H1 (cell line): ENCODE data around the gene WDR45B. TPM values are rescaled to one million over a fixed set of nuclear protein-coding genes. Genes with fewer than 3 reads are reported as not detected.

Experiments used
- CTCF ChIA-PET: fragments of 300-600 bp; sonication (Branson Sonifier 250); formaldehyde crosslinking; loops from one replicate; lab custom pipeline; 2021; ENCODE audit not compliant: partially characterized antibody; lab: Charles Lee
- POLR2A ChIA-PET: fragments of 300-600 bp; sonication (Branson Sonifier 250); formaldehyde crosslinking; loops from one replicate; lab custom pipeline; 2021; ENCODE audit warnings: inconsistent platforms; ENCODE audit not compliant: partially characterized antibody; lab: Charles Lee
- DNase-seq, 2 experiments: peaks; one replicate each; pipeline versions ENCODE4 v3.0.0 to v3.0.0-alpha.2; 2010 to 2022; ENCODE audit warnings: low spot score in 2 of 2, low read depth in 1 of 2, mixed read lengths in 1 of 2
- FAIRE-seq: peaks from 2 replicates; lab custom pipeline; 2011; peaks lifted over from hg19 to GRCh38; lab: Jason Lieb, UNC
- H2AFZ ChIP-seq: 2 replicates; pipeline ENCODE4 v1.8.1; 2012; ENCODE audit warnings: low read length, inconsistent platforms
- H2AK5ac ChIP-seq: 2 replicates; pipeline ENCODE4 v1.6.1; 2013; ENCODE audit warnings: low read depth, low read length
- H2BK120ac ChIP-seq: replicated peaks from 2 replicates; pipeline ENCODE3; 2013; ENCODE audit warnings: low read depth, low read length, inconsistent platforms
- H2BK12ac ChIP-seq: 2 replicates; pipeline ENCODE4 v1.6.1; 2013; ENCODE audit warnings: low read depth, low read length
- H2BK15ac ChIP-seq: 2 replicates; pipeline ENCODE4 v1.6.1; 2013; ENCODE audit warnings: low read length
- H2BK20ac ChIP-seq: 2 replicates; pipeline ENCODE4 v1.6.1; 2013; ENCODE audit warnings: low read length
- H2BK5ac ChIP-seq: 2 replicates; pipeline ENCODE4 v1.6.1; 2013; ENCODE audit warnings: low read depth, low read length
- H3K14ac ChIP-seq: 2 replicates; pipeline ENCODE4 v1.6.1; 2013; ENCODE audit warnings: inconsistent platforms; ENCODE audit not compliant: insufficient read length
- H3K18ac ChIP-seq: 2 replicates; pipeline ENCODE4 v1.6.1; 2013; ENCODE audit warnings: low read length; ENCODE audit errors: extremely low read depth
- H3K23ac ChIP-seq: 2 replicates; pipeline ENCODE4 v1.6.1; 2013; ENCODE audit warnings: inconsistent platforms; ENCODE audit not compliant: insufficient read length
- H3K23me2 ChIP-seq: 2 replicates; pipeline ENCODE4 v1.6.1; 2013; ENCODE audit warnings: low read depth, low read length
- H3K27ac ChIP-seq: 2 replicates; pipeline ENCODE4 v1.6.1; 2011; ENCODE audit warnings: low read depth, low read length, inconsistent platforms
- H3K27me3 ChIP-seq, 4 experiments: replicated peaks in 1 of 4; 1 replicate in 1 of 4; 2 replicates in 3 of 4; pipeline versions ENCODE4 v1.6.1 to v1.8.1; 2011 to 2013; ENCODE audit warnings: low read length in 3 of 4, mild to moderate bottlenecking in 3 of 4, inconsistent platforms in 2 of 4, mixed read lengths in 2 of 4, moderate library complexity in 1 of 4; ENCODE audit not compliant: control insufficient read depth in 3 of 4, insufficient read depth in 3 of 4; ENCODE audit errors: extremely low read depth in 1 of 4
- H3K36me3 ChIP-seq, 4 experiments: 2 replicates each; pipeline versions ENCODE4 v1.6.1 to v1.8.1; 2011 to 2013; ENCODE audit warnings: mild to moderate bottlenecking in 4 of 4, low read length in 3 of 4, moderate library complexity in 2 of 4, control low read depth in 1 of 4, inconsistent platforms in 1 of 4; ENCODE audit not compliant: insufficient read depth in 4 of 4, control insufficient read depth in 2 of 4
- H3K4ac ChIP-seq: replicated peaks from 2 replicates; pipeline ENCODE3; 2013; ENCODE audit warnings: low read length, low read depth, mixed read lengths, inconsistent platforms; ENCODE audit not compliant: insufficient read length
- H3K4me1 ChIP-seq, 4 experiments: replicated peaks in 1 of 4; 1 replicate in 1 of 4; 2 replicates in 3 of 4; pipeline versions ENCODE4 v1.6.1 to v1.8.1; 2011 to 2013; ENCODE audit warnings: low read length in 3 of 4, inconsistent platforms in 2 of 4, mixed read lengths in 1 of 4; ENCODE audit not compliant: insufficient read depth in 4 of 4, control insufficient read depth in 3 of 4
- H3K4me2 ChIP-seq, 2 experiments: 2 replicates each; pipeline versions ENCODE4 v1.6.1 to v1.8.1; 2011 to 2013; ENCODE audit warnings: low read depth in 2 of 2, low read length in 2 of 2, control low read depth in 1 of 2, inconsistent platforms in 1 of 2, mild to moderate bottlenecking in 1 of 2; ENCODE audit not compliant: insufficient read depth in 1 of 2
- H3K4me3 ChIP-seq, 4 experiments: fragments of 200-600, 300-600 bp in 1 of 4; sonication (generic), shearing (Covaris generic), sonication (Bioruptor Twin) in 1 of 4; 2 replicates each; pipeline versions ENCODE4 v1.5.1 to v1.8.1; 2011 to 2016; ENCODE audit warnings: low read length in 4 of 4, low read depth in 3 of 4, control low read depth in 2 of 4, inconsistent platforms in 2 of 4, mild to moderate bottlenecking in 2 of 4, mixed read lengths in 1 of 4, moderate library complexity in 1 of 4; ENCODE audit not compliant: insufficient read depth in 2 of 4; ENCODE audit errors: extremely low read depth in 1 of 4
- H3K56ac ChIP-seq: replicated peaks from 2 replicates; pipeline ENCODE3; 2013; ENCODE audit warnings: low read depth, mild to moderate bottlenecking, mixed read lengths, low read length, inconsistent platforms; ENCODE audit not compliant: insufficient read length
- H3K79me1 ChIP-seq: 2 replicates; pipeline ENCODE4 v1.6.1; 2013; ENCODE audit warnings: low read depth, low read length, control low read depth
- H3K79me2 ChIP-seq, 2 experiments: 2 replicates each; pipeline versions ENCODE4 v1.6.1 to v1.8.1; 2012 to 2013; ENCODE audit warnings: low read length in 2 of 2, mild to moderate bottlenecking in 2 of 2, inconsistent platforms in 1 of 2; ENCODE audit not compliant: insufficient read depth in 2 of 2, control insufficient read depth in 1 of 2
- H3K9ac ChIP-seq, 4 experiments: replicated peaks in 1 of 4; 1 replicate in 1 of 4; 2 replicates in 3 of 4; pipeline versions ENCODE4 v1.6.1 to v1.8.1; 2011 to 2013; ENCODE audit warnings: low read depth in 3 of 4, low read length in 3 of 4, control low read depth in 2 of 4, mild to moderate bottlenecking in 2 of 4, moderate library complexity in 2 of 4, inconsistent platforms in 1 of 4; ENCODE audit errors: extremely low read depth in 1 of 4
- H3K9me3 ChIP-seq, 2 experiments: 2 replicates each; pipeline versions ENCODE4 v1.6.1 to v1.8.1; 2012 to 2013; ENCODE audit warnings: mild to moderate bottlenecking in 2 of 2, moderate library complexity in 2 of 2, control low read depth in 1 of 2, inconsistent platforms in 1 of 2, low read depth in 1 of 2, low read length in 1 of 2, mixed read lengths in 1 of 2; ENCODE audit not compliant: insufficient read depth in 2 of 2
- H4K20me1 ChIP-seq, 2 experiments: replicated peaks in 1 of 2; 2 replicates each; pipeline versions ENCODE3 to v1.8.1; 2011 to 2013; ENCODE audit warnings: inconsistent platforms in 2 of 2, low read length in 2 of 2, mild to moderate bottlenecking in 1 of 2; ENCODE audit not compliant: insufficient read depth in 2 of 2, control insufficient read depth in 1 of 2
- H4K5ac ChIP-seq: 2 replicates; pipeline ENCODE4 v1.6.1; 2013; ENCODE audit warnings: low read length, low read depth, mixed read lengths, inconsistent platforms; ENCODE audit not compliant: insufficient read length
- H4K8ac ChIP-seq: 2 replicates; pipeline ENCODE4 v1.8.0; 2013; ENCODE audit warnings: mild to moderate bottlenecking, moderate library complexity, low read length, inconsistent platforms; ENCODE audit not compliant: insufficient read depth; ENCODE audit errors: extremely low read depth
- H4K91ac ChIP-seq: replicated peaks from 2 replicates; pipeline ENCODE3; 2013; ENCODE audit warnings: low read length, mixed read lengths, inconsistent platforms; ENCODE audit not compliant: insufficient read length
- EP300 ChIP-seq, 2 experiments: IDR thresholded peaks; 1 replicate in 1 of 2; 2 replicates in 1 of 2; pipeline ENCODE4 v1.6.1; 2011 to 2012; ENCODE audit warnings: low read depth in 2 of 2, low read length in 2 of 2, mild to moderate bottlenecking in 2 of 2, borderline replicate concordance in 1 of 2, inconsistent platforms in 1 of 2, moderate library complexity in 1 of 2
- RFX5 ChIP-seq: IDR thresholded peaks from 2 replicates; pipeline ENCODE4 v1.6.1; 2011; ENCODE audit warnings: low read depth, low read length, improper control_type of control experiment, borderline replicate concordance
- RXRA ChIP-seq: IDR thresholded peaks from 2 replicates; pipeline ENCODE4 v1.6.1; 2011; ENCODE audit warnings: low read depth, mild to moderate bottlenecking, low read length, moderate library complexity; ENCODE audit not compliant: insufficient read depth
- WGBS, 2 experiments: shearing (Covaris generic) in 1 of 2; methylation state at CpG; one replicate each; pipeline versions ENCODE4 v1.1.6 to v1.1.7; 2013 to 2015; ENCODE audit warnings: low lambda C conversion rate in 2 of 2, mixed read lengths in 2 of 2, inconsistent platforms in 1 of 2, low coverage in 1 of 2, missing lambda C conversion rate in 1 of 2; ENCODE audit not compliant: insufficient replicate concordance in 2 of 2, insufficient coverage in 1 of 2, insufficient read length in 1 of 2; ENCODE audit errors: extremely low coverage in 1 of 2, missing lambda C conversion rate in 1 of 2; 5-methylcytosine and 5-hydroxymethylcytosine counted together
- polyA plus RNA-seq, 7 experiments: library from polyadenylated mRNA; depleted of rRNA in 3 of 7; stranded (reverse) in 5 of 7; unstranded in 2 of 7; fragments of >200 nt in 5 of 7; fragments of 200-250 nt in 2 of 7; gene quantifications; 1 replicate in 5 of 7; 2 replicates in 1 of 7; 4 replicates in 1 of 7; pipeline versions ENCODE4 v1.2.1 to v1.2.3, GENCODE V29; 2011 to 2013; ENCODE audit warnings: missing spikeins in 2 of 7, mixed read lengths in 2 of 7
- total RNA-seq: library from RNA; stranded (reverse); fragmentation: NEBNext Ultra II Directional; extraction: Animal tissue kit (Norgen Biotek cat#: 25700); gene quantifications from 2 replicates; pipeline ENCODE4 v1.2.1, GENCODE V29; 2021

WDR45B gene
- total and polyA plus RNA-seq, 2 of the 8 experiments (the other 6 are each of a cell fraction or from before 2014, with no cell fraction given), result 82.0 to 100 TPM

DNA sequence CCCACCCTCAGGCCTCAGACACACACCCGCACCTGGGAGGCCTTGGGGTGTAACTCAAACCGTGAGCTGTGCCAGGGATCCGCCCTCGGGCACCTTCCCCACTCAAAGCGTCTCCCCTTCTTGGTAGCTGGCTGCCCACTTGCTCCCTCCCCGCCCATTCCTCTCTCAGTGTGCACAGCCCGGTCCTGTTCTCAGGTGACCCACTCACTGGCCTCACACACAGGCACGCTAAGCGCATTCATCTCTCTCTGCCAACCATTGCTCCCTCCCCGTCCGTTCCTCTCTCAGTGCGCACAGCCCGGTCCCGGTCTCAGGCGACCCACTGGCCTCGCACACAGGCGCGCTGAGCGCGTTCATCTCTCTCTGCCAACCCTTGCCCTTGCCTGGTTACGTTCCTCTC lies 20.8 kb downstream of the WDR45B start:
- no peak overlapping the region for H2AK5ac ChIP-seq
- DNase-seq (no peak), FAIRE-seq (no peak)
- H4K8ac ChIP-seq, result no peak overlapping the region; the same call in 1 of the 2 replicates
- CTCF ChIA-PET, result interaction anchor here (4.3 kb wide), 1 partner anchor 11 kb away, joined by 18 read pairs; no protein-coding TSS in a partner anchor
- H3K36me3 ChIP-seq, result peaks cover 16 to 37% (median 21%) of the 10 kb centered on the region in 4 experiments
- no peaks in the 10 kb centered on the region; the same call in 1 of the 2 replicates for H3K23me2 ChIP-seq
- no peak overlapping the region for H3K27ac ChIP-seq
- no peak overlapping the region for H2BK20ac ChIP-seq
- 97% methylated on average over 21 of the region's 21 CpGs; no CpG with 5 or more reads in 1 of the 2 experiments for WGBS, 2 experiments
- no peak overlapping the region; a peak in 1 of 7 replicates for H3K9ac ChIP-seq
- H2AFZ ChIP-seq, result no peak overlapping the region
- H3K4me1 ChIP-seq, result no peaks in the 10 kb centered on the region
- H3K23ac ChIP-seq, result no peak overlapping the region
- H3K4me2 ChIP-seq, result no peak overlapping the region
- no peak overlapping the region for H3K4ac ChIP-seq
- H4K91ac ChIP-seq, result no peak overlapping the region
- POLR2A ChIA-PET, result no interaction called here
- no peak overlapping the region for H2BK15ac ChIP-seq
- no peak for TF ChIP-seq RXRA
- TF ChIP-seq EP300 (IDR thresholded peaks at IDR 0.05; ENCODE audit: borderline replicate concordance in 1 of 2, low read depth in 2 of 2, low read length in 2 of 2), result no peak
- TF ChIP-seq RFX5, result no peak
- peaks cover 5 to 16% of the 10 kb centered on the region in 2 experiments for H4K20me1 ChIP-seq
- H3K9me3 ChIP-seq, result no peaks in the 10 kb centered on the region
- H3K79me1 ChIP-seq, result peaks cover 9% of the 10 kb centered on the region
- no peaks in the 10 kb centered on the region for H3K27me3 ChIP-seq
- 0 out of 2 replicates have a peak overlapping the region, but pooled peaks have one; percentile 44 for H2BK5ac ChIP-seq
- no peak overlapping the region for H4K5ac ChIP-seq
- H3K79me2 ChIP-seq, result peaks cover 0 to 25% of the 10 kb centered on the region in 2 experiments; a peak in 3 of 4 replicates
- no peak overlapping the region for H2BK12ac ChIP-seq
- H3K4me3 ChIP-seq, result no peak overlapping the region
- H2BK120ac ChIP-seq, result no peak overlapping the region
- no peak overlapping the region for H3K56ac ChIP-seq
- H3K14ac ChIP-seq, result no peak overlapping the region
- no peak overlapping the region for H3K18ac ChIP-seq
